VCaP (cell line): Measurements from ENCODE around the gene PAFAH2.
A peak's percentile ranks its signal among the peaks of the same experiment; 100 is the strongest.

Experiments used
- H3K27ac ChIP-seq: fragments of 450-650 bp; 2 replicates; pipeline ENCODE4 v1.5.1; 2017
- CTCF ChIP-seq: fragments of 450-650 bp; conservative IDR thresholded peaks from 2 replicates; pipeline ENCODE4 v1.5.1; 2017; ENCODE audit warnings: mild to moderate bottlenecking, moderate library complexity

PAFAH2 gene

GRCh38 chr1:25997828-25998761, at the start of gene PAFAH2:
TSS of gene PAFAH2 (minus strand) at chr1:25998063. CDS start at chr1:25990816, 7,247 bp downstream.
- peak; percentile 98 for TF ChIP-seq CTCF
- peak within 1 kb of the TSS; percentile 87 for H3K27ac ChIP-seq

- TF ChIP-seq CTCF = no peak
- H3K27ac ChIP-seq = no peak overlapping the region
Measured at GRCh38 chr1:26047278-26047874, 49.5 kb upstream of the PAFAH2 start.

- no peak overlapping the region for H3K27ac ChIP-seq
- TF ChIP-seq CTCF = no peak
Measured at GRCh38 chr1:26046246-26047095, 48.6 kb upstream of the PAFAH2 start.

- no peak within 1 kb of the TSS for H3K27ac ChIP-seq
- no peak for TF ChIP-seq CTCF
Measured at GRCh38 chr1:26045722-26046245, 47.9 kb upstream of the PAFAH2 start, which contains the start of gene SLC30A2. TSS of gene SLC30A2 (minus strand) at chr1:26046118. CDS start at chr1:26045896, 222 bp downstream.

GRCh38 chr1:26044971-26045721, 47.3 kb upstream of the PAFAH2 start:
- H3K27ac ChIP-seq = no peak overlapping the region
- TF ChIP-seq CTCF = no peak

- H3K27ac ChIP-seq = no peak overlapping the region
- no peak for TF ChIP-seq CTCF
Measured at GRCh38 chr1:26044414-26044813, 46.6 kb upstream of the PAFAH2 start.
